Stimulated activated CD4-positive, alpha-beta T cell treated with anti-CD3 and anti-CD28 coated beads, Interleukin-12 subunit alpha, Interleukin-12 subunit beta, amount 100 ng/mL, for 4 hours (primary cell): ENCODE results near the gene FBXO15.

Source experiments
- DNase-seq: peaks from one replicate; pipeline ENCODE4 v3.0.0-alpha.2; 2020

FBXO15 gene

DNA sequence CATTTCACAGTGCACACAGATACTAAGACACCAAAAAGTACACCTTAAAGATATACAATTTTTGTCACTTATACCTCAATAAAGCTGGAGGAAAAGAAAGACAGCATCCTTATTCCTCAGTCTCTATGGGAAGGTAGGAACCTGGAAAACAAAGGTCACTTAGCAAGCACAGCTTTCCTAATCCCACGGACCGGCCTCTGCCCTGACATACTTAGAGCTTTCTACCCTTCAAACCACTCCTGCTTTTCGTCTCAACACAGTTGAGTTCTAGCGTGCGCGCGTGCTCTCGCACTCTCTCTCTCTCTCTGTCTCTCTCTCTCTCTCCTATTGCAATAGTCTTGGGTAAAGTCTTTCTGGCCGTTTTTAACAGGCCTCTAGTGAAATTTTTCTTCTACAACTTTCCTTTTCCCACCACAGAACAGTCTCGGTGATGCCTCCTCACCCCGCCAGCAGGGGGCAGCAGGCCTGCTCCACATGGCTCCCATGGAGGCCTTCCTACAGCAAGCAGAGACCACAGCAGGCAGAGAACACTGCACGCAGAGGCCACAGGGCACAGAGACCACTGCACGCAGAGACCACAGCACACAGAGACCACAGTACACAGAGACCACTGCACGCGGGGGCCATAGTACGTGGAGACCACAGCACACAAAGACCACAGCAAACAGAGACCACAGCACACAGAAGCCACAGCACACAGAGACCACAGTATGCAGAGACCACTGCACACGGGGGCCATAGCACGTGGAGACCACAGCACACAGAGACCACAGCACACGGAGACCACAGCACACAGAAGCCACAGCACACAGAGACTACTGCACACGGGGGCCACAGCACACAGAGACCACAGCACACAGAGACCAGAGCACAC, 106.9 kb downstream of the FBXO15 start:
- DNase-seq: peak; percentile 74

DNA sequence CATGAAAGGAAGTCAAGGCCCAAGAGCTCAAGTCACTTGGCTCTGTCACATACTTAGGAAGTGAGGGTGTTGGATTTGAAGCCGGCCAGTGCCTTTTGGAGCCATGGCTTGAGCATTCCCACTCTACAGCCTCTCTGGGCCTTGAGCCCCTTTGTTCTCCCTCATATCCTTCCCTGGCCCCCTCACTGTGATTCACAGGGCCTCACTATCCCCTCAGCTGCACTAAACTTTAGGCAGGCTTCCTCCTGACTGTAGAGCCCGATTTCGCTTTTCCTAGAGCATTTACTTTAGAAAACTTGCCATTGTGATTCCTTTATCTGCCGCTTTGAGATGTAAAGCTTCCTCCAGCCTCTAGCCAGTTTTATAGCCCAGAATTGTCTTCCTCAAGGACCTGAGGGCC, 107.6 kb downstream of the FBXO15 start:
- no peak for DNase-seq

DNA sequence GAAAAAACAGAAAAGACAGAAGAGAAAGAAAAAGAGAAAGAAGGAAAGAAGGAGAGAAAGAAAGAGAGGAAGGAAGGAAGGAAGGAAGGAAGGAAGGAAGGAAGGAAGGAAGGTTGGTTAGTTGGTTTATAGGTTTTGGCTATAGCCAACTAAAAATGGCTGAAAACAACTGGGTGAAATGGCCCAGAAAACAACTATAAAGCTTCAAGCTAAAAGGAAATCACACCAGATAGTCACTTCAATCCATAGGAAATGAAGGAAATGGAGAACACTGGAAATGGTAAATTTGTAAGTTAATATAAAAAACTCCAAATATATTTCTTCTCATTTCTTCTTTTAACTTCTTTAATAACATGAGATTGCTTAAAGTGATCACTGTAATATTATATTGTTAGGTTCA, 118.5 kb downstream of the FBXO15 start:
- DNase-seq: no peak
